ENCODE results near the gene SERPINB5.
A peak's percentile ranks its signal among the peaks of the same experiment; 100 is the strongest.
"Not testable (repeated sequence)": the region's sequence is repeated elsewhere in the genome, so short reads cannot be mapped to it uniquely, and the experiment has no call there.

Gene SERPINB5, protein sequence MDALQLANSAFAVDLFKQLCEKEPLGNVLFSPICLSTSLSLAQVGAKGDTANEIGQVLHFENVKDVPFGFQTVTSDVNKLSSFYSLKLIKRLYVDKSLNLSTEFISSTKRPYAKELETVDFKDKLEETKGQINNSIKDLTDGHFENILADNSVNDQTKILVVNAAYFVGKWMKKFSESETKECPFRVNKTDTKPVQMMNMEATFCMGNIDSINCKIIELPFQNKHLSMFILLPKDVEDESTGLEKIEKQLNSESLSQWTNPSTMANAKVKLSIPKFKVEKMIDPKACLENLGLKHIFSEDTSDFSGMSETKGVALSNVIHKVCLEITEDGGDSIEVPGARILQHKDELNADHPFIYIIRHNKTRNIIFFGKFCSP

DNA sequence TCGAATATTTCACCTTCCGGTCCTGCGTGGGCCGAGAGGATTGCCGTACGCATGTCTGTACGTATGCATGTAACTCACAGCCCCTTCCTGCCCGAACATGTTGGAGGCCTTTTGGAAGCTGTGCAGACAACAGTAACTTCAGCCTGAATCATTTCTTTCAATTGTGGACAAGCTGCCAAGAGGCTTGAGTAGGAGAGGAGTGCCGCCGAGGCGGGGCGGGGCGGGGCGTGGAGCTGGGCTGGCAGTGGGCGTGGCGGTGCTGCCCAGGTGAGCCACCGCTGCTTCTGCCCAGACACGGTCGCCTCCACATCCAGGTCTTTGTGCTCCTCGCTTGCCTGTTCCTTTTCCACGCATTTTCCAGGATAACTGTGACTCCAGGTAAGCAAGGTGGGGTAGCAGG lies at the start of gene SERPINB5:
Gene SERPINB5, plus strand, starts transcription at position 291 of the 400 bp plus-strand sequence. CDS start 7,471 bp downstream, outside the sequence.
- no peak for DNase-seq

GRCh38 chr18:63427558-63427957 lies 49.2 kb upstream of the SERPINB5 start:
- no peak for DNase-seq

- DNase-seq: no peak
Measured at GRCh38 chr18:63430526-63430925, 46.2 kb upstream of the SERPINB5 start.

GRCh38 chr18:63431180-63431579 lies 45.6 kb upstream of the SERPINB5 start:
- DNase-seq: no peak

GRCh38 chr18:63433334-63433866 lies 43.4 kb upstream of the SERPINB5 start:
- DNase-seq: no peak

- DNase-seq: no peak
Measured at GRCh38 chr18:63438181-63438580, 38.6 kb upstream of the SERPINB5 start.

DNA sequence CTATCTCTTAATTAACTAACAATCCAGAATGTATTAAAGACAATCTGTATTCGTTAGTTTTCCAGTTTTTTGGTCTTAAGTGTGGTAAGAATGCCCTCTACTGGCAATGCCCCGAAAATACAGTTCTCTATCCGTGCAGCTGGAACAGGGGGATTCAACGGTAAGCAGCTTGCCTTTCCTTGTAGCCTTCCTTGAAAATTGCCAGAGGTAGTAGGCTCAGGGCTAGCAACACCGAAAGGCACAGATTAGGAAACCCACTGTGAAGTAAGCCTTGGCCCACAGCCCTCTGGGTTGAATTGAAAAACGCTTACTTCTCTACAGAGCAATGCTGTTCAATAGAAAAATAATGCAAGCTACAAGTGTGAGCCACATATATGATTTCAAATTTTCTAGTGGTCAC lies 37.4 kb upstream of the SERPINB5 start:
- peak; percentile 62 for DNase-seq

- DNase-seq: no peak
Measured at GRCh38 chr18:63440219-63440618, 36.5 kb upstream of the SERPINB5 start.

- DNase-seq: no peak
Measured at GRCh38 chr18:63440881-63441280, 35.9 kb upstream of the SERPINB5 start.

GRCh38 chr18:63443829-63444228 lies 32.9 kb upstream of the SERPINB5 start:
- no peak for DNase-seq

GRCh38 chr18:63444580-63444979 lies 32.2 kb upstream of the SERPINB5 start:
- DNase-seq: no peak

DNA sequence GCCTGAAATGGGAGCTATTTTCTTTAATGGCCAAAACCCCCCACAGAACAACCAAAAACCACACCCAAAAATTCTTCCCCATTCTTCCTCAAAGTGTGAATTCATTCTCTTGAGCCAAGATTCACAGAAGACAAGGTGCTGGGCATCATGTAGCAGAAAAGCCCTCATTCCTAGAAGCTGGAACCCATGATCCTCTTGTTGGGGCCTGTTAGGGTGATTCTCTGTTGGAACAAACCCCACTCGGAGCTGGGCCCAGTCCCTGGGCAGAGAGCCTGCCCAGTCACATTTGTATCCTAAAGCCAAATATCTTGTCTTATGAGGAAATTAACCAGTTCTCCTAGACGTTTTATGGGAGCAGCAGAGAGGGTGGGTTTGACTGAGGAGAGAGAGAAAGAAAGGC lies 31.7 kb upstream of the SERPINB5 start:
- no peak for DNase-seq

- DNase-seq: no peak
Measured at GRCh38 chr18:63446266-63446665, 30.5 kb upstream of the SERPINB5 start.

DNA sequence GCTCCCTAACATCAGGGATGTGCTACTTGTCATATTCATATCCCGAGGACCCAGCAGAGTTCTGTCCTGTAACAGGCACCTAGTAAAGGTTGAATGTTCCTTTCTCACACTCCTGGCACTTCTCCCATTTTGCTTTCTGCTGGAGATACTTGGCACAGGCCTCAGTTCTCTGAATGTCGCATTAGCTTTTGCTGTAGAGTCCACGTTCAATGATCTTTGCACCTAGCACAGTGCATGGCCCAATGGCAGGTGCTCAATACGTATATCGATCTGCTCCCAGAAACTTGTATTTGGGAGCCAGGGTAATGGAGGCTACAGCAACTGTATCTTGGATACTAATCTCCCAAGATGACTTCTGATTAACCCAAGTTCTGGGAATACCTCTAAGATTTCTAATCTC lies 29.7 kb upstream of the SERPINB5 start:
- no peak for DNase-seq

DNA sequence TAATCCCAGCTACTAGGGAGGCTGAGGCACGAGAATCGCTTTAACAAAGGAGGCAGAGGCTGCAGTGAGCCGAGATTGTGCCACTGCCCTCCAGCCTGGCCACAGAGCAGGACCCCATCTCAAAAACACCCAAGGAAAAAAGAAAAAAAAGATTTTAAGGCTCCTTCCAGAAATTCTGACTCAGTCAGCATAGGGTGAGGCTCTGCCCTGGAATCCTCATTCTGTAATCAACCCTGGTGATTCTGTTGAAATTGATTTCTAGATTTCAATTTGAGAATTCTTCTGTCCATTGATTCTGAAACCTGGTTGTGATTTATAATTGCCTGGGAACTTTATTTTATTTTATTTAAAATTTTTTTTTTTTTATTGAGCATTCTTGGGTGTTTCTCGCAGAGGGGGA lies 27.3 kb upstream of the SERPINB5 start:
- DNase-seq: no peak

DNA sequence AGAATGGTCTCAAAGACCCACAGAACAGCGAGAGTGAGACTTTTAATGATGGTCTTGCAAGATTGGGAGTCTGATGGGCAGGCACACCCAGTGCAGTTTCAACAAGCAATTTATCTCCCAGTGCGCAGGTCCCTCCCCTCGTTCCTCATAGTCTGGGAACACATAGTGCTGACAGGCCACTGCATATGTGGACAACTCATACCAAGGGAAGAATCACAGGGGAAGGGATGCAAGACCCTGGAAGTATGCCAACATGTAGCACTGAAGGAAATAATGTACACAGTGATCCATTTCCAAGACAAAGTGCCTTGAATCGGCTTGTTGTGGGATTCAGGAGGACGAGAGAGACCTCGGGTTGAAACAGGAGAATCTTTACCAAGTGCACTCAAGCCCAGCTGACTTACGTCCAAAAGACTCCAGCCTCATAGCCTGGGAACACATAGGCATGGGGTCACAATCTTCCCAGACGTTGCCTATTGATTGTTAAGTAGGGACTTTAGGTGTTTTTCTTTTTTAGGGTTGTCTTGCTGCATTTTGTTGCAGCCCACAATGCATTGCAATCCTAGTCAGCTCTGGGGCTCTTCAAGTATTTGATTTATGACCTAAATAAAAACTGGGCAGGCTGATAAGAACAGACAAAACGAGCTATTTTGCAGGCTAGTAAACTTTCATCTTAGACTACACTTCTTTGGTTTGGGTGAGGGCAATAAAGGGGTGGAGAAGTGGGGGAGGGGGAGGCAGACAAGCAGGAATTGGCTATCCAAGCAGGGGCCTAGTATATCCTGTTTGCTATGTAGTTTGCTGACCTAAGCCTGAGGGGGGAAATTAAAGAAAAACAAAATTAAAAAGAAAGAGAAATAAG lies 24.7 kb upstream of the SERPINB5 start:
- no peak for DNase-seq

DNA sequence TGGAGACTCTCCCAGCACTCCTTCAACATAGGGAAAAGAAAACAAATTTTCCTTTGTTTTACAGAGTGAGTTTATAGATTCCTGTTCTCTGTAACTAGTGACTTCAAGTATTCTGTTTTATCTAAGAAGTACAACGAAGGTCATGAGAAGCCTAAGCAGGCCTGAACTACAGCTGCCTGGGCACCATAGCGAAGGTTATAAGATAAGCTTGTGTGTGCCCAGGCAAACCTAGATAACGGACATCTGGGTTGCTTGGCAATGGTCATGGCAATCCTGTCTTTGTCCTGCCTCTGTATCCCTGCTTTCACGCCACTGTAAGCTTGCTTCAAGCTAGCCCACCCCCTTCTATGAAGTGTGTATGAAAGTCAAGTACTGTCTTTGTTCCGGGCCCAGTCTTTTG lies 24.0 kb upstream of the SERPINB5 start:
- DNase-seq: not testable (repeated sequence)

- no peak for DNase-seq
Measured at GRCh38 chr18:63454497-63454896, 22.3 kb upstream of the SERPINB5 start.

- no peak for DNase-seq
Measured at GRCh38 chr18:63457977-63458376, 18.8 kb upstream of the SERPINB5 start.

GRCh38 chr18:63460414-63460813 lies 16.3 kb upstream of the SERPINB5 start:
- no peak for DNase-seq

- no peak for DNase-seq
Measured at GRCh38 chr18:63464434-63464833, 12.3 kb upstream of the SERPINB5 start.

DNA sequence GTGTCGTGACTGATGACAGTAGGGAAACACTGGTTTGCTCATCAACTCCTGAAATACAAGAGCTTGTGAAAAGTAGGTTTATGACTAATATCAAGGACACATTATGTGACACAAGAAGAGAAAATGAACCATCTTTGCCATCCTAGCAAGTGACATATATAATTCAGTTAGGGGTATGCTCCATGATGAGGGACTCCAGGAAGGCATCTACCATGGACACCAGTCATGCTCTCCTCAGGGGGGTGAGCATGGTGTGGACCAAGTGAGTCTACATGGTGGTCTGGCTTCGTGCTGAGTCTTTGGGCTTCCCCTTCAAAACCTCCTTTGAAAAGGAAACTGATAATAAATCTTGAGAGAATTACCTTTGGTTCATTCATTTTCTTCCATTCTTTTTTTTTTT lies 11.7 kb upstream of the SERPINB5 start:
- no peak for DNase-seq

- DNase-seq: no peak
Measured at GRCh38 chr18:63467699-63468098, 9.1 kb upstream of the SERPINB5 start.

DNA sequence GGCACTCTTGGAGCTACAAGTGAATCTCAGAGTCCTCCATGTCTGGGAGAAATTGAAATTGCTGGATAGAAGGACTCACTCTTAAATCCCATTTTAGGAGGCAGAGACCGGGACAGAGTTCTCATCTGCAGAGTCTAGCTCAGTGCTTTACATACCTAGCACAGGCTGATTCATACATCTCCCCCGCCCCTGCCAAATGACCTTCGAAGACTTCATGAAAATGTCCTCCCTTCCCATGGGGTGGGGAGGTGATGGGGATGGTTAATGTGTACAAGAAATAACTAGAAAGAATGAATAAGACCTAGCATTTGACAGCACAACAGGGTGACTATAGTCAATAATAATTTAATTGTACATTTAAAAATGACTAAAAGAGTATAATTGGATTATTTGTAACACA lies 8.2 kb upstream of the SERPINB5 start:
- no peak for DNase-seq
